WTC11 (cell line): ENCODE measurements around the gene FGD3. TPM values are rescaled to one million over a fixed set of nuclear protein-coding genes. Genes with fewer than 3 reads are reported as not detected.

ENCODE experiments used
- ATAC-seq: fragments of 200-7000 bp; cut with Tn5 transposase; 2 replicates; pipeline ENCODE4 v1.10.0; 2021; ENCODE audit warnings: mild to moderate bottlenecking, moderate library complexity
- CTCF ChIA-PET: fragments of 300-600 bp; sonication (Branson Sonifier 250); formaldehyde crosslinking; loops from one replicate; lab custom pipeline; 2021; ENCODE audit warnings: antibody characterized with exemption; lab: Charles Lee
- POLR2A ChIA-PET: fragments of 350-600 bp; sonication (Branson Sonifier 250); formaldehyde crosslinking; loops from one replicate; lab custom pipeline; 2021; ENCODE audit warnings: antibody characterized with exemption; lab: Charles Lee
- DNase-seq: peaks from one replicate; pipeline ENCODE4 v3.0.0; 2021; ENCODE audit warnings: low spot score
- H3K27ac Mint-ChIP-seq: 2 replicates; pipeline ENCODE4 v1.8.0; 2021; ENCODE audit warnings: mixed read lengths
- H3K27me3 Mint-ChIP-seq: 2 replicates; pipeline ENCODE4 v1.8.0; 2021; ENCODE audit warnings: low read depth, mild to moderate bottlenecking, moderate library complexity, mixed read lengths
- H3K36me3 Mint-ChIP-seq: 2 replicates; pipeline ENCODE4 v1.8.0; 2021; ENCODE audit warnings: mixed read lengths
- H3K4me1 Mint-ChIP-seq: 2 replicates; pipeline ENCODE4 v1.8.0; 2022; ENCODE audit warnings: mixed read lengths
- H3K4me3 Mint-ChIP-seq: 2 replicates; pipeline ENCODE4 v1.8.0; 2021; ENCODE audit warnings: mild to moderate bottlenecking, moderate library complexity, mixed read lengths
- H3K9me3 Mint-ChIP-seq: 2 replicates; pipeline ENCODE4 v1.8.0; 2021; ENCODE audit warnings: mixed read lengths
- AFF4 ChIP-seq: sonication (generic); formaldehyde crosslinking; IDR thresholded peaks from 2 replicates; pipeline ENCODE4 v1.8.1; 2023; ENCODE audit warnings: mild to moderate bottlenecking, missing genetic modification reagents, borderline replicate concordance
- GRHL2 ChIP-seq: fragments of 250-450 bp; sonication (Bioruptor Pico); IDR thresholded peaks from 2 replicates; pipeline ENCODE4 v1.8.0; 2022; ENCODE audit warnings: mild to moderate bottlenecking, moderate library complexity; ENCODE audit not compliant: insufficient replicate concordance, severe bottlenecking
- USF2 ChIP-seq: sonication (generic); formaldehyde crosslinking; IDR thresholded peaks from 2 replicates; pipeline ENCODE4 v1.8.1; 2023; ENCODE audit warnings: mild to moderate bottlenecking, missing genetic modification reagents, moderate library complexity
- total RNA-seq: library from RNA; stranded (reverse); gene quantifications from 3 replicates; pipeline ENCODE4 v1.2.3, GENCODE V29; 2021
- TF ChIP-seq, protein P1 (sequence below): fragments of 250-450 bp; sonication (Bioruptor Pico); IDR thresholded peaks from 2 replicates; pipeline ENCODE4 v1.9.0; 2021; ENCODE audit warnings: mild to moderate bottlenecking, borderline replicate concordance
- TF ChIP-seq, protein P2 (sequence below): fragments of 250-450 bp; sonication (Bioruptor Pico); IDR thresholded peaks from 2 replicates; pipeline ENCODE4 v1.9.0; 2021; ENCODE audit warnings: mild to moderate bottlenecking
- TF ChIP-seq, protein P3 (sequence below): fragments of 250-450 bp; sonication (Bioruptor Pico); IDR thresholded peaks from 2 replicates; pipeline ENCODE4 v1.8.0; 2021; ENCODE audit warnings: mild to moderate bottlenecking
- TF ChIP-seq, protein P4 (sequence below): sonication (generic); formaldehyde crosslinking; IDR thresholded peaks from 2 replicates; pipeline ENCODE4 v1.8.0; 2023; ENCODE audit warnings: missing genetic modification reagents, mild to moderate bottlenecking, borderline replicate concordance

Gene FGD3
- total RNA-seq, 1 experiment from 2014 or later = 1.9 TPM

DNA sequence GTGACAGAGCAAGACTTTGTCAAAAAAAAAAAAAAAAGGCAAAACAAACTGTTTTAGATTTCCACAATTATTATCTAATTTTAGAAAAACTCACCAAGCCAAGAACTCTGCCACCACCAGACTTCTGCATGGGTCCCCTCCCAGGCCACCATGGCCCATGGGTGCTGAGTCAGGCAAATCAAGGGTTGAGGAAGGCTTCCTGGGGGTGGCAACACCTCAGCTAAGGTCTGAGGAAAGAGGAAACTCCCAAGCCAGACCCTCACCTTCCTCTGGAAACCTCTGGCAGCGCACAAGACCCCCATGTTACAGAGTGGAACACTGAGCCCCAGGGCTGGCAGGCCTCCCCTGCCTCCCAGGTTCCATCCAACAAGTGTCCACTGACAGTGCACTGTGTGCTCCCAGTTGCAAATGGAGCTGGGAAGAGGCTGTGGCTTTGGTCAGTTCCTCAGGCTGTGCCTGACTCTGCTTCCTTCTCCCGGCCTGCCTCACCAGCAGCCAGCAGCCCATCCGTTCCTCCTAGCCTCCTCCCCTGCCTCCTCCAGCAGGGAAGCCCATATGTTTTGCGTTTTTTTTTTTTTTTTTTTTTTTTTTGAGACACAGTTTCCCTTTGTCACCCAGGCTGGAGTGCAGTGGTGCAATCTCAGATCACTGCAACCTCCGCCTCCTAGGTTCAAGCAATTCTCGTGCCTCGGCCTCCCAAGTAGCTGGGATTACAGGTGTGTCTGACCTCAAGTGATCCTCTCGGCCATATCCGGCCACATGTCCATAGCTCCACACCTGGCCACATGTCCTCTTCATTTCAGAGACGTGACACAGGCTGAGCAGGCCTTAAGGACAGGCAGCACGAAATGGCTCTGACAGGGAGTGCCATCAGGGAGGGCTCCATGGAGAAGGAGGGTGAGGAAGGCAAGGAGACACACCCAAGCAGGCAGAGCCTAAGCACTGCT, 107.7 kb downstream of the FGD3 start:
- Mint-ChIP-seq H3K4me3 (no peak overlapping the region), H3K27me3 (peaks cover 18% of the 10 kb centered on the region), H3K27ac (no peak overlapping the region), H3K9me3 (no peaks in the 10 kb centered on the region), H3K36me3 (no peaks in the 10 kb centered on the region), H3K4me1 (peaks cover 38% of the 10 kb centered on the region)
- POLR2A ChIA-PET = interaction anchor here (0.7 kb wide), 1 partner anchor 38 kb away, joined by 5 read pairs; no protein-coding TSS in a partner anchor
- CTCF ChIA-PET = interaction anchor here (1.4 kb wide), 1 partner anchor 99 kb away, joined by 3 read pairs; no protein-coding TSS in a partner anchor
- ATAC-seq = no peak
- no peak for DNase-seq
- no peak for TF ChIP-seq GRHL2 (CRISPR knock-in tag)
- TF ChIP-seq, protein P1, sequence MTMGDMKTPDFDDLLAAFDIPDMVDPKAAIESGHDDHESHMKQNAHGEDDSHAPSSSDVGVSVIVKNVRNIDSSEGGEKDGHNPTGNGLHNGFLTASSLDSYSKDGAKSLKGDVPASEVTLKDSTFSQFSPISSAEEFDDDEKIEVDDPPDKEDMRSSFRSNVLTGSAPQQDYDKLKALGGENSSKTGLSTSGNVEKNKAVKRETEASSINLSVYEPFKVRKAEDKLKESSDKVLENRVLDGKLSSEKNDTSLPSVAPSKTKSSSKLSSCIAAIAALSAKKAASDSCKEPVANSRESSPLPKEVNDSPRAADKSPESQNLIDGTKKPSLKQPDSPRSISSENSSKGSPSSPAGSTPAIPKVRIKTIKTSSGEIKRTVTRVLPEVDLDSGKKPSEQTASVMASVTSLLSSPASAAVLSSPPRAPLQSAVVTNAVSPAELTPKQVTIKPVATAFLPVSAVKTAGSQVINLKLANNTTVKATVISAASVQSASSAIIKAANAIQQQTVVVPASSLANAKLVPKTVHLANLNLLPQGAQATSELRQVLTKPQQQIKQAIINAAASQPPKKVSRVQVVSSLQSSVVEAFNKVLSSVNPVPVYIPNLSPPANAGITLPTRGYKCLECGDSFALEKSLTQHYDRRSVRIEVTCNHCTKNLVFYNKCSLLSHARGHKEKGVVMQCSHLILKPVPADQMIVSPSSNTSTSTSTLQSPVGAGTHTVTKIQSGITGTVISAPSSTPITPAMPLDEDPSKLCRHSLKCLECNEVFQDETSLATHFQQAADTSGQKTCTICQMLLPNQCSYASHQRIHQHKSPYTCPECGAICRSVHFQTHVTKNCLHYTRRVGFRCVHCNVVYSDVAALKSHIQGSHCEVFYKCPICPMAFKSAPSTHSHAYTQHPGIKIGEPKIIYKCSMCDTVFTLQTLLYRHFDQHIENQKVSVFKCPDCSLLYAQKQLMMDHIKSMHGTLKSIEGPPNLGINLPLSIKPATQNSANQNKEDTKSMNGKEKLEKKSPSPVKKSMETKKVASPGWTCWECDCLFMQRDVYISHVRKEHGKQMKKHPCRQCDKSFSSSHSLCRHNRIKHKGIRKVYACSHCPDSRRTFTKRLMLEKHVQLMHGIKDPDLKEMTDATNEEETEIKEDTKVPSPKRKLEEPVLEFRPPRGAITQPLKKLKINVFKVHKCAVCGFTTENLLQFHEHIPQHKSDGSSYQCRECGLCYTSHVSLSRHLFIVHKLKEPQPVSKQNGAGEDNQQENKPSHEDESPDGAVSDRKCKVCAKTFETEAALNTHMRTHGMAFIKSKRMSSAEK (CRISPR knock-in tag) = no peak
- no peak for TF ChIP-seq USF2

- Mint-ChIP-seq H3K27ac (no peak overlapping the region), H3K4me1 (peaks cover 58% of the 10 kb centered on the region), H3K36me3 (no peaks in the 10 kb centered on the region), H3K9me3 (no peaks in the 10 kb centered on the region), H3K4me3 (0 out of 2 replicates have a peak overlapping the region, but pooled peaks have one; percentile 18), H3K27me3 (peaks cover 18% of the 10 kb centered on the region)
- TF ChIP-seq, protein P2, sequence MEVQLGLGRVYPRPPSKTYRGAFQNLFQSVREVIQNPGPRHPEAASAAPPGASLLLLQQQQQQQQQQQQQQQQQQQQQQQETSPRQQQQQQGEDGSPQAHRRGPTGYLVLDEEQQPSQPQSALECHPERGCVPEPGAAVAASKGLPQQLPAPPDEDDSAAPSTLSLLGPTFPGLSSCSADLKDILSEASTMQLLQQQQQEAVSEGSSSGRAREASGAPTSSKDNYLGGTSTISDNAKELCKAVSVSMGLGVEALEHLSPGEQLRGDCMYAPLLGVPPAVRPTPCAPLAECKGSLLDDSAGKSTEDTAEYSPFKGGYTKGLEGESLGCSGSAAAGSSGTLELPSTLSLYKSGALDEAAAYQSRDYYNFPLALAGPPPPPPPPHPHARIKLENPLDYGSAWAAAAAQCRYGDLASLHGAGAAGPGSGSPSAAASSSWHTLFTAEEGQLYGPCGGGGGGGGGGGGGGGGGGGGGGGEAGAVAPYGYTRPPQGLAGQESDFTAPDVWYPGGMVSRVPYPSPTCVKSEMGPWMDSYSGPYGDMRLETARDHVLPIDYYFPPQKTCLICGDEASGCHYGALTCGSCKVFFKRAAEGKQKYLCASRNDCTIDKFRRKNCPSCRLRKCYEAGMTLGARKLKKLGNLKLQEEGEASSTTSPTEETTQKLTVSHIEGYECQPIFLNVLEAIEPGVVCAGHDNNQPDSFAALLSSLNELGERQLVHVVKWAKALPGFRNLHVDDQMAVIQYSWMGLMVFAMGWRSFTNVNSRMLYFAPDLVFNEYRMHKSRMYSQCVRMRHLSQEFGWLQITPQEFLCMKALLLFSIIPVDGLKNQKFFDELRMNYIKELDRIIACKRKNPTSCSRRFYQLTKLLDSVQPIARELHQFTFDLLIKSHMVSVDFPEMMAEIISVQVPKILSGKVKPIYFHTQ (CRISPR knock-in tag) = no peak
- TF ChIP-seq, protein P3, sequence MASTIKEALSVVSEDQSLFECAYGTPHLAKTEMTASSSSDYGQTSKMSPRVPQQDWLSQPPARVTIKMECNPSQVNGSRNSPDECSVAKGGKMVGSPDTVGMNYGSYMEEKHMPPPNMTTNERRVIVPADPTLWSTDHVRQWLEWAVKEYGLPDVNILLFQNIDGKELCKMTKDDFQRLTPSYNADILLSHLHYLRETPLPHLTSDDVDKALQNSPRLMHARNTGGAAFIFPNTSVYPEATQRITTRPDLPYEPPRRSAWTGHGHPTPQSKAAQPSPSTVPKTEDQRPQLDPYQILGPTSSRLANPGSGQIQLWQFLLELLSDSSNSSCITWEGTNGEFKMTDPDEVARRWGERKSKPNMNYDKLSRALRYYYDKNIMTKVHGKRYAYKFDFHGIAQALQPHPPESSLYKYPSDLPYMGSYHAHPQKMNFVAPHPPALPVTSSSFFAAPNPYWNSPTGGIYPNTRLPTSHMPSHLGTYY = no peak
- TF ChIP-seq AFF4 (CRISPR knock-in tag) = no peak
- TF ChIP-seq, protein P4, sequence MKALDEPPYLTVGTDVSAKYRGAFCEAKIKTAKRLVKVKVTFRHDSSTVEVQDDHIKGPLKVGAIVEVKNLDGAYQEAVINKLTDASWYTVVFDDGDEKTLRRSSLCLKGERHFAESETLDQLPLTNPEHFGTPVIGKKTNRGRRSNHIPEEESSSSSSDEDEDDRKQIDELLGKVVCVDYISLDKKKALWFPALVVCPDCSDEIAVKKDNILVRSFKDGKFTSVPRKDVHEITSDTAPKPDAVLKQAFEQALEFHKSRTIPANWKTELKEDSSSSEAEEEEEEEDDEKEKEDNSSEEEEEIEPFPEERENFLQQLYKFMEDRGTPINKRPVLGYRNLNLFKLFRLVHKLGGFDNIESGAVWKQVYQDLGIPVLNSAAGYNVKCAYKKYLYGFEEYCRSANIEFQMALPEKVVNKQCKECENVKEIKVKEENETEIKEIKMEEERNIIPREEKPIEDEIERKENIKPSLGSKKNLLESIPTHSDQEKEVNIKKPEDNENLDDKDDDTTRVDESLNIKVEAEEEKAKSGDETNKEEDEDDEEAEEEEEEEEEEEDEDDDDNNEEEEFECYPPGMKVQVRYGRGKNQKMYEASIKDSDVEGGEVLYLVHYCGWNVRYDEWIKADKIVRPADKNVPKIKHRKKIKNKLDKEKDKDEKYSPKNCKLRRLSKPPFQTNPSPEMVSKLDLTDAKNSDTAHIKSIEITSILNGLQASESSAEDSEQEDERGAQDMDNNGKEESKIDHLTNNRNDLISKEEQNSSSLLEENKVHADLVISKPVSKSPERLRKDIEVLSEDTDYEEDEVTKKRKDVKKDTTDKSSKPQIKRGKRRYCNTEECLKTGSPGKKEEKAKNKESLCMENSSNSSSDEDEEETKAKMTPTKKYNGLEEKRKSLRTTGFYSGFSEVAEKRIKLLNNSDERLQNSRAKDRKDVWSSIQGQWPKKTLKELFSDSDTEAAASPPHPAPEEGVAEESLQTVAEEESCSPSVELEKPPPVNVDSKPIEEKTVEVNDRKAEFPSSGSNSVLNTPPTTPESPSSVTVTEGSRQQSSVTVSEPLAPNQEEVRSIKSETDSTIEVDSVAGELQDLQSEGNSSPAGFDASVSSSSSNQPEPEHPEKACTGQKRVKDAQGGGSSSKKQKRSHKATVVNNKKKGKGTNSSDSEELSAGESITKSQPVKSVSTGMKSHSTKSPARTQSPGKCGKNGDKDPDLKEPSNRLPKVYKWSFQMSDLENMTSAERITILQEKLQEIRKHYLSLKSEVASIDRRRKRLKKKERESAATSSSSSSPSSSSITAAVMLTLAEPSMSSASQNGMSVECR (CRISPR knock-in tag) = no peak
- ATAC-seq (peak; percentile 31), DNase-seq (peak; percentile 45)
- ChIA-PET POLR2A (interaction anchor here (0.6 kb wide), 1 partner anchor 392 kb away, joined by 3 read pairs; no protein-coding TSS in a partner anchor), CTCF (interaction anchor here (0.7 to 1.6 kb wide), 4 partner anchors 20 to 287 kb away, joined by 3 to 7 read pairs (median 4); no protein-coding TSS in a partner anchor)
Observed at GRCh38 chr9:93057042-93057702, 109.8 kb downstream of the FGD3 start.
